Gastroesophageal sphincter (tissue), 3 donors: ENCODE measurements around the gene SDF4.

Source experiments
- CTCF ChIP-seq, 4 experiments: fragments of 200-600 bp in 2 of 4; fragments of 450-650 bp in 2 of 4; sonication (generic) in 1 of 4; IDR thresholded peaks; one replicate each; pipeline ENCODE4 v1.5.1; 2017 to 2019; ENCODE audit warnings: antibody characterized with exemption in 4 of 4, mild to moderate bottlenecking in 2 of 4, moderate library complexity in 2 of 4
- POLR2A ChIP-seq, 2 donors: fragments of 450-650 bp; IDR thresholded peaks; one replicate each; pipeline ENCODE4 v1.6.1; 2017; ENCODE audit warnings: antibody characterized with exemption in 2 of 2, mild to moderate bottlenecking in 2 of 2, moderate library complexity in 1 of 2

GRCh38 chr1:1199961-1200875 is 31.6 kb downstream of the SDF4 start:
- TF ChIP-seq CTCF (IDR thresholded peaks at IDR 0.05), result no peak
- TF ChIP-seq POLR2A (IDR thresholded peaks at IDR 0.05), result no peak
